HG02642 (cell line): ENCODE results near the gene APIP.

Experiments used
- ATAC-seq: cut with Tn5 transposase; IDR thresholded peaks from one replicate; pipeline ENCODE4 v1.9.1; 2021; ENCODE audit warnings: mild to moderate bottlenecking; ENCODE audit not compliant: unreplicated experiment, poor library complexity

The APIP gene

GRCh38 chr11:34846467-34846866, 69.7 kb downstream of the APIP start:
- ATAC-seq, result no peak

DNA sequence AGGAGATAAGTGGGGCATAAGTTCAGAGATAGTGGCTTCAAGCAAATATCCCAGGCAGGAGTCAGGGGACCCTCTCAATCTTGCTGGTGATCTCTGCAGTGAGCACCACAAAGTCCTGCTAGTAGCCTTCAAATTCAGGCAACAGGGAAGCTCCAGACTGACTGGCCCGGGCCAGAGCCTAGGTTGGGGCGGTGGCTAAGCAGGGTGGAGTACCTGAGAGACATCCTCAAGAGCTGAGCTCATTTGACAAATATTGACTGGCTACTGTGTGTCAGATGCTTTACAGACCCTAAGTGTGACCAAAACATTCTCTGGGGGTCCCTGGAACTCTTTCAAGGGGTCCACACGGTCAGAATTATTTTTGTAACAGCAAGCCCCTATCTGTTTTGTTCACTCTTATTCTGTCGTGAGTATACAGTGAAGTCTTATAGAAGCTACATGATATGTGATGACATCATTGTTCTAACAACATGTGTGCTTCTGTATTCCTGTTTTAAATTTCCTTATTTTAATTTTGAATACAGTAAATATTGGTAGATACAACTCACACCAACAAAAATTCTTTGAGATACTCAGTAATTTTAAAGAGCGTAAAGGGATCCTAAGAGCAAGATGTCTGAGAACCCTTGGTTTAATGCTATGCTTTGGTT, 71.6 kb downstream of the APIP start:
- no peak for ATAC-seq

- no peak for ATAC-seq
Observed at GRCh38 chr11:34843271-34843670, 72.9 kb downstream of the APIP start.

DNA sequence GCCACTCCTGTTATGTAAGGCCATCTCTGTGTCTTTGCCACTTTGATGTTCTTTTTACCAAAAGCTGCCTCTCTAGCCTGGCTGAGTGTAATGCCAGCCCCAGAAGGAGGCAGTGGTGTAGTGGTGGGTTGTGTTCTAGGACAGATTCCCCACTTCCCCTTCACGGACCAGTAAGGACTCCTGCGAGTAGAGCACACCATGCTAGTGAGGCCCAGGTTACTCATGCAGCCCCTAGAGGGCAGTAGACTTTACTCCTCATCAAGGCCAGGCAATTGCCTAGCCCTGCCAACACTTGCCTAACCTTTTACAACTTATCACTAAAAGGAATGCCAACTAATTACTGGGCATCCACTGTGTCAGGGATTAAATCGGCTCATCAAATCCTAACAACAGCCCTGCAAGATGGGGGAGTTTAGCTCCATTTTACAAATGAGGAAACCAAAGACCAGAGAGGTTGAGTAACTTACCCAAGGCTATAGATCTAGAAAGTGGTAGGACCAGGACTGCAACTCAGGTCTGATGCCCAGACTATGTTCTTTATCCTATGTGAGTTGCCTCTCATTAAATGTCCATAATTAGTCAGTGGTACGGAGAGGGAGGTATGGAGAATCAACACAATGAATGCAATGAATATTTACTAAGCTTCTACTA, 75.3 kb downstream of the APIP start:
- peak; percentile 91 for ATAC-seq

- no peak for ATAC-seq
Observed at GRCh38 chr11:34839969-34840368, 76.2 kb downstream of the APIP start.

GRCh38 chr11:34836958-34837856, 79.0 kb downstream of the APIP start:
- no peak for ATAC-seq

- ATAC-seq, result no peak
Observed at GRCh38 chr11:34833602-34834001, 82.6 kb downstream of the APIP start.
